HepG2 (cell line): ENCODE results near the gene TK1. TPM values are rescaled to one million over a fixed set of nuclear protein-coding genes. Genes with fewer than 3 reads are reported as not detected.

Experiments
- ADNP ChIP-seq: sonication (generic); formaldehyde crosslinking; IDR thresholded peaks from 2 replicates; pipeline ENCODE4 v1.4.0; 2020; ENCODE audit warnings: missing genetic modification reagents
- FOXC1 ChIP-seq: sonication (generic); formaldehyde crosslinking; IDR thresholded peaks from 2 replicates; pipeline ENCODE4 v1.8.0; 2022; ENCODE audit warnings: mild to moderate bottlenecking, missing genetic modification reagents, borderline replicate concordance
- MAFK ChIP-seq, 2 experiments: IDR thresholded peaks in 1 of 2; conservative IDR thresholded peaks in 1 of 2; 2 replicates each; pipeline ENCODE4 v1.6.1; 2011; ENCODE audit warnings: improper control_type of control experiment in 2 of 2, low read length in 2 of 2
- MIXL1 ChIP-seq: IDR thresholded peaks from 2 replicates; pipeline ENCODE4 v1.6.1; 2016
- PAF1 ChIP-seq: IDR thresholded peaks from 2 replicates; pipeline ENCODE4 v1.6.1; 2016; ENCODE audit warnings: missing genetic modification reagents, missing compliant biosample characterization
- RFX5 ChIP-seq: IDR thresholded peaks from 2 replicates; pipeline ENCODE4 v1.6.1; 2011; ENCODE audit warnings: low read depth, low read length, improper control_type of control experiment
- RFXANK ChIP-seq: IDR thresholded peaks from 2 replicates; pipeline ENCODE4 v1.6.1; 2016
- SIN3A ChIP-seq: IDR thresholded peaks from 2 replicates; pipeline ENCODE4 v1.6.1; 2011; ENCODE audit warnings: low read depth, mild to moderate bottlenecking, control low read depth, low read length, borderline replicate concordance
- ZFP41 ChIP-seq: sonication (generic); formaldehyde crosslinking; IDR thresholded peaks from 2 replicates; pipeline ENCODE4 v1.4.0; 2020; ENCODE audit warnings: mild to moderate bottlenecking, missing genetic modification reagents, borderline replicate concordance
- ZKSCAN8 ChIP-seq: IDR thresholded peaks from 2 replicates; pipeline ENCODE4 v1.6.1; 2016; ENCODE audit warnings: borderline replicate concordance, missing genetic modification reagents, missing compliant biosample characterization
- ZNF530 ChIP-seq: sonication (generic); formaldehyde crosslinking; IDR thresholded peaks from 2 replicates; pipeline ENCODE4 v1.5.0; 2020; ENCODE audit warnings: low read depth, mild to moderate bottlenecking, missing genetic modification reagents
- polyA plus RNA-seq, 8 experiments: library from polyadenylated mRNA; depleted of rRNA in 3 of 8; stranded (reverse) in 7 of 8; unstranded in 1 of 8; fragments of >200 nt; fragmentation: Illumina TruSeq in 4 of 8; extraction: Trizol in 4 of 8; gene quantifications; 2 replicates each; pipeline versions ENCODE4 v1.2.1 to v1.2.3, GENCODE V29; 2011 to 2016; ENCODE audit warnings: low read depth in 4 of 8, missing spikeins in 1 of 8, mixed read lengths in 1 of 8; ENCODE audit not compliant: insufficient read depth in 1 of 8
- total RNA-seq, 5 experiments: library from RNA; depleted of rRNA; stranded (reverse); fragments of >200 nt; fragmentation: Illumina TruSeq; extraction: Trizol; gene quantifications; 2 replicates each; pipeline ENCODE4 v1.2.3, GENCODE V29; 2016; ENCODE audit warnings: low read depth in 1 of 5
- TF ChIP-seq, protein P1 (sequence below): sonication (generic); formaldehyde crosslinking; IDR thresholded peaks from 2 replicates; pipeline ENCODE4 v1.4.0; 2020; ENCODE audit warnings: mild to moderate bottlenecking, missing genetic modification reagents
- TF ChIP-seq, protein P2 (sequence below): sonication (generic); formaldehyde crosslinking; IDR thresholded peaks from 2 replicates; pipeline ENCODE4 v1.9.0; 2021; ENCODE audit warnings: mild to moderate bottlenecking, missing genetic modification reagents
- TF ChIP-seq, protein P3 (sequence below): sonication (generic); formaldehyde crosslinking; IDR thresholded peaks from 2 replicates; pipeline ENCODE4 v1.5.0; 2020; ENCODE audit warnings: mild to moderate bottlenecking, low read depth, missing genetic modification reagents, borderline replicate concordance
- TF ChIP-seq, protein P4 (sequence below): sonication (generic); formaldehyde crosslinking; IDR thresholded peaks from 2 replicates; pipeline ENCODE4 v1.5.0; 2020; ENCODE audit warnings: mild to moderate bottlenecking, missing genetic modification reagents, borderline replicate concordance
- TF ChIP-seq, protein P5 (sequence below): IDR thresholded peaks from 2 replicates; pipeline ENCODE4 v1.6.1; 2012; ENCODE audit warnings: inconsistent platforms

Gene TK1
- total and polyA plus RNA-seq, 2 of the 13 experiments (the other 11 are each of a cell fraction or from before 2014, with no cell fraction given) = 45.0 to 96.0 TPM

DNA sequence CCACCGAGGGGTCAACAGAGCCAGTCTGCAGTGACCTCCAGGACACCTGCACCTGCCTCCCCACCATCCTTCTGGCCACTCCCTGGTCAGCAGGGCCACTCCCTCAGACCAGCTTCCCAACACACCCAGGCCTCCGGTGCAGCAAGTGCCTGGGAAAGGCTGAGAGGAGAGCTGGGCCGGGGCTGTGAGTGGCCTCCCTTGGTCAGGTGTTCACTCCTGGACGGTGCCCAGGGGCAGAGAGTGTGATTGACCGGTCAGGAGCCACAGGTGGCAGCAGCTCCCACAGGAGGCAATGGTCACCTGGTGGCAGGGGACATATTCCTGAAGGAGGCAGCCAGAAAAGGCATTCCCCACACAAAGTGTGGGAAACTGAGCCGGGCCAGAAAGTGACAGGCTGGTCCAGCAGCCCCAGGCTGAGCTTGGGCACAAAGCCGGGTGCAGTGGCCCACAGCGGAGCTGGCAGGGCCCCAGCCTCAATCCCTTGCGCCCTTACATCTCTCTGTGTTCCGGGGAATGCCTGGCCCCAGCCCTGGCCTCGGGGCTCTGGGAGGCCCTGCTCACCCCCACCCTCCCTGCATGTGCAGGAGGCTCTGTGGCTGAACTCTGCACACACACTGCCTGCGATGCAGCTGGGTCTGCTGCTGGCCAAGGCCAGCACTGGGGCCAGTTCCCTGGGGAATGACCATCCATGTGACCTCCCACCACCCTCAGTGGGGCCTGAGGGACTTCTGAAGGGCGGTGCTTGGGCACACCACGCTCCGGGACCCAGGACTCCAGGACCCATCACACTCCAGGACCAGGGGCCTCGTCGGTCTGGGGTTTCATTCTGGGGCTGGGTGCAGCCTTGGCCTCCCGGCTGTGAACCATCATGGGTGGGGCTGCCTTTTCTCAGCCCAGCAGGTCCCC, 41.9 kb downstream of the TK1 start (continued):
- TF ChIP-seq, protein P1, sequence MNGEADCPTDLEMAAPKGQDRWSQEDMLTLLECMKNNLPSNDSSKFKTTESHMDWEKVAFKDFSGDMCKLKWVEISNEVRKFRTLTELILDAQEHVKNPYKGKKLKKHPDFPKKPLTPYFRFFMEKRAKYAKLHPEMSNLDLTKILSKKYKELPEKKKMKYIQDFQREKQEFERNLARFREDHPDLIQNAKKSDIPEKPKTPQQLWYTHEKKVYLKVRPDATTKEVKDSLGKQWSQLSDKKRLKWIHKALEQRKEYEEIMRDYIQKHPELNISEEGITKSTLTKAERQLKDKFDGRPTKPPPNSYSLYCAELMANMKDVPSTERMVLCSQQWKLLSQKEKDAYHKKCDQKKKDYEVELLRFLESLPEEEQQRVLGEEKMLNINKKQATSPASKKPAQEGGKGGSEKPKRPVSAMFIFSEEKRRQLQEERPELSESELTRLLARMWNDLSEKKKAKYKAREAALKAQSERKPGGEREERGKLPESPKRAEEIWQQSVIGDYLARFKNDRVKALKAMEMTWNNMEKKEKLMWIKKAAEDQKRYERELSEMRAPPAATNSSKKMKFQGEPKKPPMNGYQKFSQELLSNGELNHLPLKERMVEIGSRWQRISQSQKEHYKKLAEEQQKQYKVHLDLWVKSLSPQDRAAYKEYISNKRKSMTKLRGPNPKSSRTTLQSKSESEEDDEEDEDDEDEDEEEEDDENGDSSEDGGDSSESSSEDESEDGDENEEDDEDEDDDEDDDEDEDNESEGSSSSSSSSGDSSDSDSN (CRISPR knock-in tag) = peak; percentile 75
- TF ChIP-seq ADNP (no peak), FOXC1 (CRISPR knock-in tag) (no peak), ZNF530 (CRISPR knock-in tag) (no peak), PAF1 (CRISPR knock-in tag) (no peak), RFXANK (no peak), MIXL1 (CRISPR knock-in tag) (0 out of 2 replicates have a peak, but pooled peaks have one; percentile 46), RFX5 (no peak), MAFK (conservative IDR thresholded peaks at IDR 0.05 in 1 of 2, IDR thresholded peaks at IDR 0.05 in 1 of 2; ENCODE audit: low read length in 2 of 2) (no peak), ZKSCAN8 (CRISPR knock-in tag) (no peak), SIN3A (peak; percentile 55; the same call in 1 of the 2 replicates), ZFP41 (CRISPR knock-in tag) (no peak)
- TF ChIP-seq, protein P2, sequence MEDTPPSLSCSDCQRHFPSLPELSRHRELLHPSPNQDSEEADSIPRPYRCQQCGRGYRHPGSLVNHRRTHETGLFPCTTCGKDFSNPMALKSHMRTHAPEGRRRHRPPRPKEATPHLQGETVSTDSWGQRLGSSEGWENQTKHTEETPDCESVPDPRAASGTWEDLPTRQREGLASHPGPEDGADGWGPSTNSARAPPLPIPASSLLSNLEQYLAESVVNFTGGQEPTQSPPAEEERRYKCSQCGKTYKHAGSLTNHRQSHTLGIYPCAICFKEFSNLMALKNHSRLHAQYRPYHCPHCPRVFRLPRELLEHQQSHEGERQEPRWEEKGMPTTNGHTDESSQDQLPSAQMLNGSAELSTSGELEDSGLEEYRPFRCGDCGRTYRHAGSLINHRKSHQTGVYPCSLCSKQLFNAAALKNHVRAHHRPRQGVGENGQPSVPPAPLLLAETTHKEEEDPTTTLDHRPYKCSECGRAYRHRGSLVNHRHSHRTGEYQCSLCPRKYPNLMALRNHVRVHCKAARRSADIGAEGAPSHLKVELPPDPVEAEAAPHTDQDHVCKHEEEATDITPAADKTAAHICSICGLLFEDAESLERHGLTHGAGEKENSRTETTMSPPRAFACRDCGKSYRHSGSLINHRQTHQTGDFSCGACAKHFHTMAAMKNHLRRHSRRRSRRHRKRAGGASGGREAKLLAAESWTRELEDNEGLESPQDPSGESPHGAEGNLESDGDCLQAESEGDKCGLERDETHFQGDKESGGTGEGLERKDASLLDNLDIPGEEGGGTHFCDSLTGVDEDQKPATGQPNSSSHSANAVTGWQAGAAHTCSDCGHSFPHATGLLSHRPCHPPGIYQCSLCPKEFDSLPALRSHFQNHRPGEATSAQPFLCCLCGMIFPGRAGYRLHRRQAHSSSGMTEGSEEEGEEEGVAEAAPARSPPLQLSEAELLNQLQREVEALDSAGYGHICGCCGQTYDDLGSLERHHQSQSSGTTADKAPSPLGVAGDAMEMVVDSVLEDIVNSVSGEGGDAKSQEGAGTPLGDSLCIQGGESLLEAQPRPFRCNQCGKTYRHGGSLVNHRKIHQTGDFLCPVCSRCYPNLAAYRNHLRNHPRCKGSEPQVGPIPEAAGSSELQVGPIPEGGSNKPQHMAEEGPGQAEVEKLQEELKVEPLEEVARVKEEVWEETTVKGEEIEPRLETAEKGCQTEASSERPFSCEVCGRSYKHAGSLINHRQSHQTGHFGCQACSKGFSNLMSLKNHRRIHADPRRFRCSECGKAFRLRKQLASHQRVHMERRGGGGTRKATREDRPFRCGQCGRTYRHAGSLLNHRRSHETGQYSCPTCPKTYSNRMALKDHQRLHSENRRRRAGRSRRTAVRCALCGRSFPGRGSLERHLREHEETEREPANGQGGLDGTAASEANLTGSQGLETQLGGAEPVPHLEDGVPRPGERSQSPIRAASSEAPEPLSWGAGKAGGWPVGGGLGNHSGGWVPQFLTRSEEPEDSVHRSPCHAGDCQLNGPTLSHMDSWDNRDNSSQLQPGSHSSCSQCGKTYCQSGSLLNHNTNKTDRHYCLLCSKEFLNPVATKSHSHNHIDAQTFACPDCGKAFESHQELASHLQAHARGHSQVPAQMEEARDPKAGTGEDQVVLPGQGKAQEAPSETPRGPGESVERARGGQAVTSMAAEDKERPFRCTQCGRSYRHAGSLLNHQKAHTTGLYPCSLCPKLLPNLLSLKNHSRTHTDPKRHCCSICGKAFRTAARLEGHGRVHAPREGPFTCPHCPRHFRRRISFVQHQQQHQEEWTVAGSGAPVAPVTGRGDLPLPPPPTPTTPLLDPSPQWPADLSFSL (CRISPR knock-in tag) = 0 out of 2 replicates have a peak, but pooled peaks have one; percentile 37
- TF ChIP-seq, protein P3, sequence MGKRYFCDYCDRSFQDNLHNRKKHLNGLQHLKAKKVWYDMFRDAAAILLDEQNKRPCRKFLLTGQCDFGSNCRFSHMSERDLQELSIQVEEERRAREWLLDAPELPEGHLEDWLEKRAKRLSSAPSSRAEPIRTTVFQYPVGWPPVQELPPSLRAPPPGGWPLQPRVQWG (CRISPR knock-in tag) = no peak
- TF ChIP-seq, protein P4, sequence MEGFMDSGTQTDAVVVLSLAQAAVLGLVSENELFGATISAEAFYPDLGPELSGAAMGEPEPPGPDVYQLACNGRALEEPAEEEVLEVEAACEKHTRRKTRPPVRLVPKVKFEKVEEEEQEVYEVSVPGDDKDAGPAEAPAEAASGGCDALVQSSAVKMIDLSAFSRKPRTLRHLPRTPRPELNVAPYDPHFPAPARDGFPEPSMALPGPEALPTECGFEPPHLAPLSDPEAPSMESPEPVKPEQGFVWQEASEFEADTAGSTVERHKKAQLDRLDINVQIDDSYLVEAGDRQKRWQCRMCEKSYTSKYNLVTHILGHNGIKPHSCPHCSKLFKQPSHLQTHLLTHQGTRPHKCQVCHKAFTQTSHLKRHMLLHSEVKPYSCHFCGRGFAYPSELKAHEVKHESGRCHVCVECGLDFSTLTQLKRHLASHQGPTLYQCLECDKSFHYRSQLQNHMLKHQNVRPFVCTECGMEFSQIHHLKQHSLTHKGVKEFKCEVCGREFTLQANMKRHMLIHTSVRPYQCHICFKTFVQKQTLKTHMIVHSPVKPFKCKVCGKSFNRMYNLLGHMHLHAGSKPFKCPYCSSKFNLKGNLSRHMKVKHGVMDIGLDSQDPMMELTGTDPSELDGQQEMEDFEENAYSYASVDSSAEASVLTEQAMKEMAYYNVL (CRISPR knock-in tag) = peak; percentile 78; the same call in 1 of the 2 replicates
- TF ChIP-seq, protein P5, sequence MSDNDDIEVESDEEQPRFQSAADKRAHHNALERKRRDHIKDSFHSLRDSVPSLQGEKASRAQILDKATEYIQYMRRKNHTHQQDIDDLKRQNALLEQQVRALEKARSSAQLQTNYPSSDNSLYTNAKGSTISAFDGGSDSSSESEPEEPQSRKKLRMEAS = peak; percentile 86
